Gastroesophageal sphincter (tissue), 3 donors: ENCODE results near the gene PTF1A.

ENCODE experiments used
- CTCF ChIP-seq, 4 experiments: fragments of 200-600 bp in 2 of 4; fragments of 450-650 bp in 2 of 4; sonication (generic) in 1 of 4; IDR thresholded peaks; one replicate each; pipeline ENCODE4 v1.5.1; 2017 to 2019; ENCODE audit warnings: antibody characterized with exemption in 4 of 4, mild to moderate bottlenecking in 2 of 4, moderate library complexity in 2 of 4
- POLR2AphosphoS5 ChIP-seq: sonication (generic); formaldehyde crosslinking; IDR thresholded peaks from one replicate; pipeline ENCODE4 v1.6.1; 2017; ENCODE audit warnings: antibody characterized with exemption

DNA sequence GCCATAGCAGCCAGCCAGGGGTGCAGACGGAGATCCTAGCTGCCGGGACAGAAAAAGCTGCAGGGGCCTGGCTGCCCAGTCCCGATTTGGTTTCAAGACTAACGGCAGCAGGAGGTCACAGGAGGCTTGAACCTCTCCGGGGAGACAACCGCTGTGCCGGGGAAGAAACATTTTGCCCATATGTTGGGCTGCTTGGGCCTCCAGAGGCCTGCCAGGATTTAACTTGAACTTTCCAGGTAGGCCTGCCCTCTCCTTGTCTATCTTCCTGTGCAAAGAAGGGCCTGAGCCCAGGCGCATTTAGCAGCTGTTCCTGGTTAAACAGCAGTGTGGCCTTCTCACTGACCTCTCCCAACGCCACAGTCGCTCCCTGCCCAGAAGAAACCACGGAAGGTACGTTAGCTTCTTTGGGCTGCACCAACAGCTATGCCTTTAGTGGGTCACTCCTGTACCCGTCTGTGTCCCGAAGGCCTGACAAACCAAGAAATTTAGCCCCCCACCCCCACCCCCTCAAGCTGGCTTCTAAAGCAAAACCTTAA lies 17.1 kb upstream of the PTF1A start:
- no peak for TF ChIP-seq CTCF (IDR thresholded peaks at IDR 0.05)
- no peak for TF ChIP-seq POLR2AphosphoS5
